ENCODE measurements around the gene SCAMP5.

SCAMP5 gene

DNA sequence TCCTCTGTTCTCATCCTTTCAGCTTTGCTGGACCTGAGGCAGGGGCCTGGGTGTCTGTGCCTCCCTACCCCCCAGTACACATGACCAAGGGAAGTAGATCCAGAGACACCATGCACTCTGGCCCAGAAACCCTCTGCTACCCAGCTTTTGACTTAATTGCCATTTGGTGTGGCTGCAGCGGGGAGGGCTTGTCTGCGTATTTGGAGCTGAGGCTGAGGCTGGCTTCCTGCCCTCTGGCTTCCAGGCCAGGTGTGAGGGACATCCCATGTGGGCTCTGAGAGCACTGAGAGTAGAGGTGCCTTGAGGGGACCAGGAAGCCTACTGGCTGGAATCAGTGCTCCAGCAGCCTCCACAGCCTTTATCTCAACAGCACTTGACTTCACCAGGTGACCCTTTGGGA lies 54.9 kb downstream of the SCAMP5 start:
- DNase-seq: no peak

DNA sequence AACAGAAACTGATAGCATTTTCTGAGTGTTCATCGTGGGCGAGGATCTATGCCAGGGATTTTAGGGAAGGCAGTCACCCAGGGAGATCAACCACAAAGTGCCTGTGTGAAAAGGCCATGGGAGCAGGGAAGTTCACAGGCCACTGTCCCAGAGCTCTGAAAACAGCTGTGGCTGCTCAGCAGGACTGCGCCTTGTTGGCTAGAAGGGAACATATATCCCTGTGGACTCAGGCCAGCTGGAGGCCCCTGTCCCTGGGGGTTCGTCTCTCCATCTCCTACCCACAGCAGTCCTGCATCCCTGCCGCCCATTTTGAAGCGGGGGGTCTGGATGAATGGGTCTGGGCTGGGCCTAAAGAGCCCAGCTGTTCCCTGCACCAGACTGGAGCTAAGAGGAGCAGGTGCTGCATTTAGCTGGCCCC lies 55.8 kb downstream of the SCAMP5 start:
- DNase-seq: no peak

DNA sequence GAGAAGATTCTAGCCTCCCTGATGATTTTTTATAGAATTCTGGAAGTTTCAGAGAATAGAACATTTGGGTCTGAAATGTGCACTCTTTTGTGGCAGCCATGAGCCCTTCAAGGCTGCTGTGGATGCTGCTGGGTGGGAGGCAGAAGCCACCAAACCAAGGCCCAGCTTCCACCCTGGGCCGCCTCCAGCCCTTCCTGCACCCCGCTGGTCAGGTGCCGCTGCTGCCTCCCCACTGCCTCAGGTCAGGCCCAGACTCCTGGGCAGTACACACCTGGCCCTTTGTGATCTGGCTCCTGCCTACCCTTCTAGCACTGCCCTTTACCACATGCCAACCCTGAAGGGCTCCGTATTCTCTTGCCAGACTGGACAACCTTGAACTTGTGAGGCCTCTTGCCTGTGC lies 56.3 kb downstream of the SCAMP5 start:
- no peak for DNase-seq

DNA sequence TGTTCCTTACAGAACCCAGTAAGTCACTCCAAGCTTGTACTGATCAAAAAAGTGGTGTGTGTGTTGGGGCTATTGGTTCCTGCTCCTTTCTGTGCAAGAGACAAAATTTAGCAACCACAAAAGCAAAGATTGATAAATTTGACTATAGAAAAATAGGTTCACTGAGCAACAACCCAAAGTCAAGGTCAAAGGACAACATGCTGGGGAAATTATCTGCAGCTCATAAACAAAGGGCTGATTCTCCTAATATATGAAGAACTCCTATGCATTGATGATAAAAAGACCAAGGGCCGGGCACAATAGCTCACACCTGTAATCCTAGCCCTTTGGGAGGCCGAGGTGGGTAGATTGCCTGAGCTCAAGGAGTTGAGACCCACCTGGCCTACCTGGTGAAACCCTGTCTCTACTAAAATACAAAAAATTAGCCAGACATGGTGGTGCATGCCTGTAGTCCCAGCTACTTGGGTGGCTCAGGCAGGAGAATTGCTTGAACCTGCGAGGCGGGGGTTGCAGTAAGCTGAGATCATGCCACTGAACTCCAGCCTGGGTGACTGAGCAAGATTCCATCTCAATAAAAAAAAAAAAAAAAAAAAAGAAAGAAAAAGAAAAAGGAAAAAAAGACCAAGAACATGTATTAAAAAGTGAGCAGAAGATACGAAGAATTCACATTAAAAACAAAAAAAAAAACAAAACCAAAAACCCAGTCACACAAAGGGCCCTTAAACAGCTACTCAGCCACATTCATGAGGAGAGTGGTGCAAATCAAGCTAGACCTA lies 57.8 kb downstream of the SCAMP5 start:
- no peak for DNase-seq

DNA sequence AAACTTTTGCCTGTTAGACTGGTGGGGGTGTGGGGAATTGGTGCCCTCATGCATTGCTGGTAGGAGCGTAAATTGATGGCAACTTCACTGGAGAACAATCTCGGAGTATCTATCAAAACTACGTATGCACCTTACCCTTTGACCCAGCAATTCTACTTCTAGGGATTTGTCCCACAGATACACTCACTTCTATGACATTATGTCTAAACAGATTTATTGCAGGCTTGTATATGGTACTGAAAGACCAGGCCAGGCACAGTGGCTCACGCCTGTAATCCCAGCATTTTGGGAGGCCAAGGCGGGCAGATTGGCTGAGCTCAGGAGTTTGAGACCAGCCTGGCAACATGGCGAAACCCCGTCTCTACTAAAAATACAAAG lies 58.4 kb downstream of the SCAMP5 start:
- no peak for DNase-seq

DNA sequence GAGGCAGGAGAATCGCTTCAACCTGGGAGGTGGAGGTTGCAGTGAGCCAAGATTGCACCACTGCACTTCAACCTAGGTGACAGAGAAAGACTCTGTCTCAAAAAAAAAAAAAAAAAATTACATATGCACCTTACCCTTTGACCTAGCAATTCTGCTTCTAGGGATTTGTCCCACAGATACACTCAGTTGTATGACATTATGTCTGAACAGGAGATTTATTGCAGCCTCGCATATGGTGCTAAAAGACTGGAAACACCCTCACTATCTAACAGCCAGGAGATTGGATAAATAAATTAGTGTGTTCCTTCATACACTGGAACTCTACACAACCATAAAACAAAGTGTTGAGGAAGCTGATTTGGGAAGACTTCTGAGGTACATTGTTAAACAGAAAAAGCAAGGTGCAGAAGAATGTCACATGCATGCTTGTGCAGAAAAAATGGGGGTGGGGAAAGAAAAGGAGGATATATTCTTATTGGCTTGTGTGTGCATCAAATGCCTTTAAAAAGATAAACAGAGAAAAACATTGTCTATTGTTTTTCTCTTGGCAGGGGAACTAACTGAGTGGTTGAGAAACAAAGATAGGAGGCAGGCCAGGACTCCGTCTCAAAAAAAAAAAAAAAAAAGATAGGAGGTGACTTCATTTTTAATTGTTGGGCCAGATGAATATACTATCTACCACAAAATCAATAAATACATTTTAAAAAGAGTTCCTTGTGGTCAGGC lies 59.0 kb downstream of the SCAMP5 start:
- DNase-seq: no peak

DNA sequence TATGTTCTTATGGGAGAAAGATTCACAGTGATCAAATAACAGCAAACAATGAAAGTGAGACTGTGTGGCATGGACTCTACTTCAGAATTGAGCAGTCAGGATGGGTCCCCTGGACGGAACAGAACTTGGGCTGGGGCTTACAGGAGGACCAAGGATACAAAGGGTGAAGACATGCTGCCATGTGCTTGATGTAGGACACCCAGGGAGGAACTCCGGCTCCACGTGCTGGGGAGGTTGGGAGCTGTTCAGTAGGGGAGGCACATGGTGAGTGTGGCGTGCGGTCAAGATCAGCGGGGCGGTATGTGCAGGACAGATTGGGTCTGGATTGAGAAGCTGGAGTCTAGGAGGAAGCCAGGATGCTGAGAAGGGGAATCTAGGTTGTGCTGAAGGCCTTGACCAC lies 60.7 kb downstream of the SCAMP5 start:
- DNase-seq: no peak

DNA sequence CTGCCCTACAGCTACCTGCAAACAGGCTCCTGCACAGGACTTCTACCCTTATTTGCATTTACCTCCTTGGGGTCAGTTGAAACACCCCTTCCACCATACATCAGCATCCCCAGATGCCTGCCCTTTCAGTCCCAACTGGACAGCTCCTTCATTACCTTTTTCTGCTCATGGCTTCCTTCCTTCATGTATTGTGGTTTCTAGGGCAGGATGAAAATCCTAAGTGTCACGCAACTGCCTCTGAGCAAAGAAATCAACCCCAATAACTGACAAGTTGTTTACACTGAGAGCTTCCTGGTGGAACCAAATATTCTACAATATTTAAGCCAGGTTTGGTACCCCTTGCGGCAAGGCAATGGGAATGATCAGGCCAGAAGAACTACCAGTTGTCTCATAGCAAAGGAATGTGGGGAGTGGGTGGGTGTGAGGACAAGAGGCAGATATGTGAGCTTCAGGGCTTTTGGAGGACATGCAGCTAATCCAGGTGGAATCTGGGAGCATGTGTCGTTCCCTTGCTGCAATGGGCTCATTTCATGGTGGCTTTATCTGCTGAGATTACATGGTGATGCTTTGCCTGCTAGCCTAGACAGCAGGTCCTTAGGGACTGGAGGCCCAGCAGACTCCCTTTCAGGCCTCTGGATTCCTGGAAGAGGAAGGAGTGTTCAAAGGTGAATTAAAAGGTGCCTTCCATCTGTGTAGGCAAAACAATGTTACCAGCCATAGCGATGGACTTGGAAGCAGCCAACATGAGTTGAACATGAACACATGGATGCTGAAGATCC lies 63.0 kb downstream of the SCAMP5 start:
- DNase-seq: no peak

DNA sequence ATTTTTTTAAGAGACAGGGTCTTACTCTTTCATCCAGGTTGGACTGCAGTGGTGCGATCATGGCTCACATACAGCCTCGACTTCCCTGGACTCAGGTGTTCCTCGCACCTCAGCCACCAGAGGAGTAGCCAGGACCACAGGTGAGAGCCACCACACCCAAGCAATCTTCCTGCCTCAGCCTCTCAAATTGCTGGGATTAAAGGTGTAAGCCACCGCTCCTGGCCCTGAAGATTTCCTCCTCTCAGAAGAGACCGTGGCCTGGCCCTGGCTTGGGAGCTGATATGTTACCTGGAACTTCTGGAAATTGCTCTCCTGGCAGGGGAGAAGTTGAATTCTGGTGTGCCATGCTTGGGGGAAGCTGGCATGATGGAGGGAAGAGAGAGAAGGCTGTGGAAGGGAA lies 64.2 kb downstream of the SCAMP5 start:
- no peak for DNase-seq

DNA sequence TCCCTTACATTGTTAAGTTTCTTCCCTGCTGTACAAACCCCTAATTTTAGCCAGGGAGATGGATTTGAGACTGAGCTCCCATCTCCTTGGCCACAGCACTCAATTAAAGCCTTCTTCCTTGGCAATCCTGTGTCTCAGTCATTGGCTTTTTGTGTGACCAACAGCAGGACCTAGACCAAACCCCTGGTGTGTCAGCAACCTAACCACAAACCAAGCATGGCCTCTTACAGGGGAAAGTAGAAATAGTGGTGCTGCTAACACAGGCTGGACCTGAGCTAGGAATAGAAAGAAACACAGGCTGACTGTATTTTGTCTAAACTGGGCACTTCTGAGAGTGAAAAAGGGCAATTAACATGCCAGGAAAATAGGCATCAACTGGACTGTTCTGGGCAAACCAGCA lies 65.9 kb downstream of the SCAMP5 start:
- peak in 1 of 2 experiments; percentile 24 for DNase-seq

DNA sequence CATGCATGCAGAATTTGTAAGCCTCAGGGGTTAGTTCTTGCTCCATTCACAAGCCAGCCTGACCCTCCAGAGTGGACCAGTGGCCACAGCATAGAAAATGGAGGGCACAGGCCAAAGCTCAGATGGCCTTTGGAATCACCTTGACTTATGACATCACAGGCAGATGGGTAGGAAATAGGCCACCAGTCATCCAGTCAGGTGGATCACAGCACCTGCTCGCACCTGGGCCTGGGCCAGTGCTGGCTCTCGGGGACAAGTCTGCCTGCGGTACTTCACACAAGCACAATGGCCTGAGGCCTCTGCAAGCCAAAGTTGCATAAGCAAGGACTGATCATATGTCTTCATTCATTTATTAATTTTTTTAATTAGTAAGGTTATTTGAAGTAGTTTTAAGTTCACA lies 67.3 kb downstream of the SCAMP5 start:
- DNase-seq: no peak

DNA sequence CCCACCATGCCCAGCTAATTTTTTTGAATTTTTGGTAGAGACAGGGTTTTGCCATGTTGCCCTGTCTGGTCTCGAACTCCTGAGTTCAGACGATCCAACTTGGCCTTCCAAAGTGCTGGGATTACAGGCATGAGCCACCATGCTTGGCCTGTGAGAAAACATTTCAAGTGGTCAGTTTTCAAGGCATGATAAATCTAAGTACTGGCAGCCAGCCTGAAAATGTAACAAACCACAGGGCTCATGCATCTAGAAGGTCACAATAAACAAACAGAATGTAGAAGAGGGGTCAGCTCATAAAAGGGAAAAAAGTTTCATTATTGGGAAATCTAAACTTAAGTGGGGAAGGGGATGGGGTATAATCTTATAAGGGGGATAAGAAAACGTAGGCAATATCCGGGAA lies 68.0 kb downstream of the SCAMP5 start:
- no peak for DNase-seq

DNA sequence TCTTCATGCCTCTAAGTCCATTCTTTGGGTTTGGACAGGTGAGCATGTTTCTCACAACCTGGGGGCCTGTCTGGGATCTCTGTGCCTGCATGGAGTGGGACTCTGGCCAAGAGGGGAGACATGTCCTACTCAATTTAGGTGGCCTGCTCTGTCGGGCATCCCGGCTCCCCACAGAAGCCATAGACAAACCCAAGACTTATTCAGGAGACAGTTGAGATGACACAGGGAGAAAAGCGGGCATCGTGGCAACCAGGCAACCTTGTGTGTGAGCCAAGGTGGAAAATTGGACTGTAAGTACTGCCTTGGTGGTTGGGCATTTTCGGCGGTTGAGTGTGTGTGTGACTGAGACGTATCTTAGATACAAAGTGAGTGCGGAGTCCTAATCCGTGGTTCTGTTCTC lies 68.5 kb downstream of the SCAMP5 start:
- DNase-seq: no peak

DNA sequence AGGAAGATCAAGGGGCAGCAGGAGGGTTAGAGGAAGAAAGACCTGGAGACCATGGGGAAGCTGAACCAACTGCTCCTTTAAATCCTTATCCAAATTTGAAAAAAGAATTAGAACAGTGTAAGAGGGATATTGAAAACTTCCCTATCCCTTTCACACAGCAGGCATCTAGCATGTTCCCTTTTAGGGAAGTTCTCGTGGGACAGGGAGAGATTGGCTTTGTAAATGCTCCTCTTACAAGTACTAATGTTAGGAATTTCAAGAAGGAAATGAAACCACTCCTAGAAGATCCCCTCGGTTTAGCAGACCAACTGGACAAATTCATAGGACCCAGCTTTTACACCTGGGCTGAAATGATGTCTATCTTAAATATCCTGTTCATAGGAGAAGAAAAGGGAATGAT lies 69.5 kb downstream of the SCAMP5 start:
- DNase-seq: no peak

DNA sequence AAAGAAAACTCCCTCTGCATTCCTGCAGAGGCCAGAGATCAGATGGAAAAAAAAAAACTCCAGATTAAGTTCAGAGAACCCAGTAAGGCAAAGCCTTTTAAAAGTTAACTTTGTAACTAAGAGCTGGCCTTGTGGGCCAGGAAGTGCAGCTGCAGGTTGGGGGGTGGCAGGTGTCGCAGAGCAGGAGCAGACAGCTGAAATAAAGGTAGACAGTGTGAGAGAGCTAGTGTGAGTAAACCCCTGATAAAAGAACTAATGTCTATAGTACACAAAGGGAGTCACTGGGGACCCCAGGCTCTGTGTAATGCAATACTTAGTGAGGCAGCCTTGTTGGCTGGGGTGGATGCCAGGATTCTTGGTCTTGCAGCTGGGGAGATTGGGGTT lies 70.1 kb downstream of the SCAMP5 start:
- no peak for DNase-seq

DNA sequence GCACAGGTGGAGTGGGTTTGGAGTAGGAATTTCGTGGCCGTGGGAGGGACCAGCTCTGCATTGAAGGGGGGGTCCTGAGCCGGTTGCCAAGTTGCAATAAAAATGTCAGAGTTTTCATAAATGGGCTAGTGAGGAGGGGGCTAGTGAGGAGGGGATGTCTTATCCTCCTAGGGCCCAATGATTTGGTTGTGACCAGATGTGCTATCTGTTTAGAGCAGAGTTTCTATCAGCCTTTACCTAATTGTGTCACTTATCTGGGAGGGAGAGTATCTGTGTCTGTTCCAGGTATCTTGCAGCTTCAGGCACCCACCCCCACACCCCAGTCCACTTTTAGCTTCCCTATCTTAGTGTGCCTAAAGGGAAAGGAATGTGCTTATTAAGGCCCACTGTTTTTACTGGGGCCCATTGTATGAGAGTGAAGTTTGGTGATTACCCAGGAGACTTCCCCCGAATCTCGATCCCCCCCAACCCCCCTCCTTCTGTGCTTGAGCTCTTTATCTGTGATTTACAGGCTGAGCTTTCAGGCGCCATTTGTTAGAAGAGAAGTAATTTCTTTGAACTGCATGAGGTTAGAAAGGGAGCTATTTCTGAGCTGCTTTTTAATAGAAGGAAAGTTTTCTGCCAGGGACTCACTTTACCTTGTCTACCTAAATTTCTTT lies 70.6 kb downstream of the SCAMP5 start:
- no peak for DNase-seq

DNA sequence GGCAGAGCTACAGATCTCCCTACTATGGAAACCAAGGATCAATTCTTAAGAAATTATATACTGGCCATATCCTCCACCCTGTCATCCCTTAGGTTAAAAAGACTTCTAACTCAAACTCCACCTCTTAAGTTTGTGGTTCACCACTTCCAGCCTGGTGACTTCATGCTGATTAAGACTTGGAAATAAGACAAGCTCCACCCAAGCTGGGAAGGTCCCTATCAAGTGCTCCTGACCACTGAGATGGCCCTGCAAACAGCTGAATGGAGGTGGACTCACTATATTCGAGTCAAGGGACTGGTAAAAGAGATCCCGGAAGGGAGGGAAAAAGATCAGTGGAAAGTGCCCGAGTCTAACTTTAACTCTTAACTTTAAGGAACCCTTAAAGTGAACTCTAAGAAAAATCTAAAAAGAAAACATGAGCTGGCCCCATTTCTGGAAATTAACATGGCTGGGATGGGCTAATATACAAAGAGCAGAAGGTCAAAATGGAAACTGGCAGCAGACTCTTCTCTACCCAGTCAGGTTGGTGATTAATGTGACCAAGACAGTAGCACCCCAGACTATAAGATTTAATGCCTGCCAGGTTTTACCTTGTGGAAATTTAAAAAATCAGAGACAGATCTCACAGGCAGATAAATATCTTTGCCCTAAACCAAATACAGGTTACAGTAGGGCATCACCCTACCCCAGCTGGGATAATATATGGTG lies 71.9 kb downstream of the SCAMP5 start:
- DNase-seq: peak; percentile 15 to 31

DNA sequence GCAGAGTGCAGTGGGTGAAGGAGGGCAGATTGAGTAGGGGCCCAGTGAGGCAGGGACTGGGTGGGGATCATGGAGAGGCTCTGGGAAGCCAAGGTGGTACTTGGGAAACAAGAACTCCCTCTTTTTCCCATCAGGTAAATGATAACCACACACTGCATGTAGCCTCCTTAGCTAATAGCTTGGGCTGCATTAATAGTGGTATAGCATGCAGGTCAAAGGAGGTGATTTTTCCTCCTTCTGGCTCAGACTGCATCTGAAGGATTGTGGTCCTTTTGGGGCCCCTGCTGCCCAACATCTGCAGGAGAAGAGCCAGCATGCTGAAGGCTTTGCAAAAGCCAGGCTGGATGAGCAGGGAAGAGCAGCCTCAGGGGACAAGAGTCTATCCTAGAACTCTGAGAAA lies 73.4 kb downstream of the SCAMP5 start:
- no peak for DNase-seq

DNA sequence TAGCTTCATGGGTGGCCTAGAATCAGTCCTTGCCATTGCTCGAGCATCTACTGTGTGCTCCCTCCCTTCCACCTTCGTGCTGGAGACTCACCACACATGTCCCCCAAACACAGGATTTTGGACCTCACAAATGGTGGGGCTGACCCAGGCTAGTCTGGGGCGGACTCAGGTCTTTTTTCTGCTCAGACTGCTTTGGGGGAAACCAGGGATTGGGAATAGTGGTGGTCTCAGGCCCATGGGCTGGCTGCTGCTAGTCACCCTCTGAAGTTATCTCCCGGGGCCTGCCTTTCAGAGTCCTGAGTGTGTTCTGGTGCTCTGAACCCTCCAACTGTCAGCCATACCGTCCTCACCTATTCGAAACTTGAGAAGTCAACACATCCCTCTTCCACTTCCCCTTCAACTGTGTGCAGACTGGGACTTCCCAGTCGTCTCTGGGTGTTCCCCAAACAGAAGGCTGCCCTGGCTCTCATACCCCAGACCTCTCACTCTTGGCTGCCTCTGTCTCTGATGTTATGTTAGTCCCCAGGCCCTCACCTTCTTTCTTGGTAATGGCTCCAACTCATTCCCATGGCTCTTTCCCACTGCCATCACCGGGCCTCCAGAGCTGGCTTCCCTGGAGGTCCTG lies 74.0 kb downstream of the SCAMP5 start:
- peak; percentile 39 to 58 for DNase-seq

DNA sequence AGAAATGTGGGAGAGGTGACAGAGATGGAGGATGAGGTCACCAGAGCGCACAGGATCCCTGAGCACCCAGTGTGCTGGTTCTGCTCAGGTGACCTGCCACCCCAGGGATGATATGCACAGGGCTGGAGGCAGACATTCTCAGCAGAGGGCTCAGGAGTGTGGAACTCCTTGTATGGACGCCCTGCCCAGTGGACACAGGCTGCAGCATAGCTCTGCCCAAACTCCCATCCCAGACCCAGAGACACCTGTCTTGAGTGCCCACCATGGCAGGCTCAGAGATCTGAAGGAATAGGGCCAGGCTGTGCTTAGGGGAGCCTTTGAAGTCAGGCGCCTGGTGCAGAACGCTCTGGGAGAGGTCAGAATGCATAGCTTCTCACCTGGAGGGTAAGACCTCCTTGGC lies 75.3 kb downstream of the SCAMP5 start:
- no peak for DNase-seq
